Uterus (tissue), 2 donors: Measurements from ENCODE around the gene TMEM270.

Experiments used
- CTCF ChIP-seq, 4 experiments: fragments of 200-600 bp in 2 of 4; fragments of 450-650 bp in 2 of 4; sonication (generic) in 2 of 4; IDR thresholded peaks; one replicate each; pipeline ENCODE4 v1.5.1; 2016 to 2019; ENCODE audit warnings: antibody characterized with exemption in 4 of 4, mild to moderate bottlenecking in 2 of 4, moderate library complexity in 1 of 4
- POLR2A ChIP-seq, 2 donors: fragments of 450-650 bp; IDR thresholded peaks; one replicate each; pipeline ENCODE4 v1.6.1; 2016; ENCODE audit warnings: antibody characterized with exemption in 2 of 2, mild to moderate bottlenecking in 1 of 2, moderate library complexity in 1 of 2

GRCh38 chr7:73861305-73861704, 346 bp downstream of the TMEM270 start:
- TF ChIP-seq CTCF (IDR thresholded peaks at IDR 0.05) (no peak), POLR2A (IDR thresholded peaks at IDR 0.05) (no peak)
